Activated CD4-positive, alpha-beta T cell treated with anti-CD3 and anti-CD28 coated beads, Interleukin-2, amount 50 U/mL, for 48 hours (primary cell): ENCODE results near the gene CFAP65.

Experiments
- DNase-seq, 2 experiments: peaks; one replicate each; pipeline ENCODE4 v3.0.0-alpha.2; 2020

CFAP65 gene

DNA sequence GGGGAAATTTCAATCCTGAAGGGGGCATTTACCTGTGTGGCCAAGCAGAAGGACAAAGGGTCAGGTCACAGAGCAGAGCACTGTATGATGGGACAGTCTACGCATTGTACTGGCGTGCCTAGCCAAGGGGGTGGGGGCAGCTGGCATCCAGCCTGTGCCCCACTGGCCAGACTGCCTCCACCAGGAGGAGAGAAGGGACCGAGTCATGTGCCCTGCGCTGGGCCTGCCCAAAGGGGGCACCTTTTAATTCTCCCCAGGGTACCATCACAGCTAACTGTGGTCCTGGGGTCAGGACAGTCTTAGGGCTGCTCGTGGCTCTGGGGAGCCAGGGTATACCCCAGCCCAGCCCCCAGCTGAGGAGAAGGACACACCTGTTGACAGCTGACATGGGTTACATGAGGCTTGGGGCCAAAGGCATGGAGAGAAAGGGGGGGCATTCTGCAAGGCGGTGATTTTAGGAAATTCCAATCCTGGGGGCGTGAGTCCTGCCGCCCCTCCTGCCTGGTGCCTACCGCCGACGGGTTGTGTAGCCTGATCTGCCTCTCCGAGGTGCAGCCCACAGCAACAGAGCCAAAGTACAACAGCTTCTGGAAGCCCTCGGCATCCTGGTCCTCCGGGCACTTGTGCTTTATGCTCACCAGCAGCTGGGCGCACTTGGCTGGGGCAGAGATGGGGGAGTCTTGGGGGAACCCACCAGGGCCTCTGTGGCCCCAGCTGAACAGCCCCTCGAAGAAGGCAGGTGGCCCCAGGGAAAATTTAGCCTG is 11.0 kb downstream of the CFAP65 start:
- DNase-seq: no peak

DNA sequence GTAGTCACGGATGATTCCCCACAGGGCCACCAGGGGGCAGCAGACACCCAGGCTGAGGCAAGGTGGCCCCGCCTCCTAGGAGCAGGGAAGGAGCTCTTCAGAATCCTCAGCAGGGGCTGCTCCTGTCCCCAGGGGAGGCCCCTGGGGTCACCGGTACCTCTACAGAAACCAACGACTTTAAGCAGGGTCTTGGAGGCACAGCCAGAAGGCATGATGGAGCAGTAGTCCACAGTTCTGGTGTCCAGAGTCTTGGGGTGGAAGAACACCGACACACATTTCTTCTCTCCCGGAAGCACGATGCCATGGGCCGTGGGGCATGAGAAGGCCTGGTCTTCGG is 11.5 kb downstream of the CFAP65 start:
- DNase-seq: peak; percentile 79 to 81

DNA sequence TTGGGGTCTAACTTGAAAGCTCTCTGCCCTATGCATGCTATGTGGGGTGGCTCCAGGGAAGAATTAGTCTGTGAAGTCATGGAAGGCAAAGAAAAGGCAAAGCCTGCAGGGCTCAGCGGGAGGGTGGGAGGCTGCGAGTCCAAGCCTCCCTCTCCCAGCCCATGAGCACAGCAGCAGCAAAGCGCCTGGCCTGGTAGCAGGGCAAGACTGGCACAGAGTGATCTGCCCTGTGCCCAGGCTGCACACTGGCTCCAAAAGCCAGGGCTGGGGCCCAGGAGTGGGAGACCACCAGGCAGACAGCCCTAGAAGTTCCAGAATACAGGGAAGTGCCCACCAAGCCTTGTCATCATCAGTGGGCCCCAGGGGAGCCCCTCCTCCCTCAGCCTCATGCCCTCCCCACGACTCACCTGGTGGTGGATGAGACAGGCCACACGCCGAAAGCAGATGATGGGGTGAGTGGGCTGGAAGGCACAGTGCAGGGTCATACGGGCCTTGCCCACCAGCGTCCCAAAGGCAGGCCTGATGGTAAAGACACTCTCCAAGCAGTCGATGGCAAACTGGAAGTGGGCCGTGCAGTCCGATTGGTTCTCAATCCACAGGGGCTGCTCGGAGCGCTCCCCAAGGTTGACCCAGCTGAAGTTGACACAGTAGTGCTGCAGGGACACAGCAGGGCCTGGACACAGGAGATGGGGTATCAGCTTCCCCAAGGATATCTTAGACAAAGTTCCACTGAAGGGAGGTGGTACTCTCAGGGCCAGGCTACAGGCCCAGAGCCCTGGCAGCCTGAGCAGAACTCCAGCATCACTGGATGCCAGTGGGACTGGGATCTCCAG is 12.1 kb downstream of the CFAP65 start:
- DNase-seq: no peak

DNA sequence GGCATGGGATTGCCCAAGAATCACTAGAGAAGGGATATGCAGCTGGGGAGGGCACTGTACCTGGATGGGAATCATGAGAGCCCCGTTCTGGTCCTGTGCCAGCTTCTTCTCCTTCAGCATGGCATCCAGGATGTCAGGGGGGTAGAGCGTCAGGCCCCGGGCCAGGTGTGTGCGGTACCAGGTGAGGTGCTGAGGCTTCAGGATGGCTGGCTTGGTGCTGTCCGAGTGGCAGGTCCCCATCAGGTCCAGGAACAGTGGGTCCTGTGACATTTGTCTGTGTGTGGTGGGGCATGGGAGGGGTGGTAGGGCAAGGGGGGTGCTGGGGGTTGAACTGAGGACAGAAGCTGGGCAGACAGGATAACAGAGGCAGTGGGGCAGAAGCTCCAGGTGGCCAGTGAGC is 13.2 kb downstream of the CFAP65 start:
- no peak for DNase-seq

DNA sequence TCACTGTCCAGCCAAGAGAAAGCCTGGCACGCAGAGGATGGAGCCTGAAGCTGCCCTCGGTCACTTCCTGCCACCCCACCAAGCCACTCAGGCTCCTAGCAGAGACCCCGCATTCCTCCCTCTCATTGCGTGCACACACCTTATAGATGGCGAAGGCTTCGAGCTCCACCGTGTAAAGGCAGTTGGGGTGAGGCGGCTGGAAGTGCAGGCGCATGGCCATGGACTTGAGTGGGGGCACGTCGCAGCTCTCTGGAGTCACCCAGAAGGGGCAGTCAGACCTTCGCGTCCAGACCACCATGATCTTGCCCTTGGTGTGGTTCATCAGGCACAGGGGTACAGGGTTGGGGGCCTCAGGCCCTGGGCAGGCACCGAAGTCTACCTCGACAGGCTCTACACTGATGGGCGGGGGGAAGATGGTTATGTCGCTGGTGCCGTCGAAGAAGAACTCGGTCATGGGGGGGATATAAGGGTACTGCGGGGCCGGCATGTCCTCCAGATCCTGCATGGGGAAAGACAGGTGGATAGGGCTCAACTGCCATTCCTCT is 13.7 kb downstream of the CFAP65 start:
- DNase-seq: no peak

DNA sequence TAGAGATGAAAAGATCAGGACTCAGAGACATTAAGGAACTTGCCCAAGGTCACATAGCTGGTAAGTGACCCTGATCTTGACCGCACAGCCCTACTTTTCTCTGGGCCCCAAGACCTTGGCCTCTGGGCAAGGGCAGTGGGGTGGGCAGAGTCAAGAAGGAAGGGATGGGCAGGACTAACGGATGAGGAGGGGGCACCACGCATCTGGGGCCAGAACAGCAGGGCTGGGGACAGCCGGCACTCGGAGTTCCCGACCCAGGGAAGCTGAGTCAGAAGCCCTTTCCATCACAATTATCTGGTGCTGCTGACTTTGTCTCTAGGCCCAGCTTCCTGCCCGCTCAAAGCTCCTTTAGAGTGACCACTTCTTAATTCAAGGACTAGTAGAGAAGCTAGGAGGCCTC is 14.4 kb downstream of the CFAP65 start:
- DNase-seq: no peak

DNA sequence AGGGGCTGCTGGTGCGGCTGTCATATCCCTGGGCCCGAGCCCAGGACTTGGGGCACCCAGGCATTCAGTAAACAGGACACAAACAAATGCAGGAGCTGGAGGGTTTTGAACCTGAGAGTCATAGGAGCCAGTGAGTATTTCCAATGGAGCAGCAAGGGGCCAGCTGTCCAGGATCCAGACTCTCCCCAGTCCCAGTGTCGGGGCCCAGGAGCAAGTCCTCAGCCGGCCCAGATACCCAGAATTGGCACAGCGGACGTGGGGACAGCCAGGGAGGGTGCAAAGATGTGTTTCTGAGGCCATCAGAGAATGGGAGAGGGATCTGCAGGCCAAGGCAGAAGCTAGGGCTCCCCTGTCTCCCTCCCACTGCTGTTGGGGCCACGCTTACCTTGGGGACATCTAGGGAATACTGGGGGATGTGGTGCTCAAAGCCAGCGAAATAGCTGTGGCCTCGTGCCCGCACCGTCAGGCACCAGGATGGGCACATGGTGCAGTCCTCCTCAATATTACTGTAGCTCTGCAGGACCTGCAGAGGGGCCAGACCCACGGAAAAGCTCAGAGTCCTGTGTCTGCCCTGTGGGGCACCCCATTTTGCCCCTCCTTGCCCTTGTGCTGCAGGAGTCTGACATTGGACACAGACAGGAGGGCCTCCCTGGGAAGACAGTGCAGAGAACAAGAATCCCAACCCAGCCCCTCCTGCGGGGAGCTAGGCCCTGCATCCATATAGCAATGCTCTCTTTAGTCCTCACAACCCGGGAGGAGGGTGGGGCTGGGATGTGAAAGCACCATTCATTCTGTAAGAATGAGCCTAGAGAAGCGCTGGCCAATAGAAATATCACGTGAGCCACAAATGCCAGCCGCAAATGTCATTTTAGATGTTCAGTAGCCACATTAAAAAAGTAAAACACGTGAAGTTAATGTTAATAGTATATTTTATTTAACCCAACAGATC is 15.4 kb downstream of the CFAP65 start:
- DNase-seq: no peak

DNA sequence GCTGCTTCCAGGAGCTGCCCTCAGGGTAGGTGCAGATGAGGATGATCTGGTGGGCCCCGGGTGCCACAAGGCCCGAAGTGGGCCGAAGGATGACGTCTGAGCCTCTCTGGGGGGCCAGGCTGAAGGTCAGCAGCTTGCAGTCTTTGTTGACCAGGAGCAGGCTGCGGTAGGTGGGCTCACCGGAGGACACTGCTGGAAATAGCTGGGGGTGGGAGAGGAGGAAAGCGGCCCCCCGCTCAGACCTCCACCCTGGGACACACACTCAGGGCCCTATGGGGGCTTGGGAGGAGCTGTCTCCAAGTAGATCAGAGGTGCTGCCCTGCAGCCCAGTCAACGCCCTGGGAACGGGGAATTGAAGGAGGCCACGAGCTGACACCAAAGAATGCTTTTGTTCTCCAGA is 17.3 kb downstream of the CFAP65 start:
- DNase-seq: no peak

DNA sequence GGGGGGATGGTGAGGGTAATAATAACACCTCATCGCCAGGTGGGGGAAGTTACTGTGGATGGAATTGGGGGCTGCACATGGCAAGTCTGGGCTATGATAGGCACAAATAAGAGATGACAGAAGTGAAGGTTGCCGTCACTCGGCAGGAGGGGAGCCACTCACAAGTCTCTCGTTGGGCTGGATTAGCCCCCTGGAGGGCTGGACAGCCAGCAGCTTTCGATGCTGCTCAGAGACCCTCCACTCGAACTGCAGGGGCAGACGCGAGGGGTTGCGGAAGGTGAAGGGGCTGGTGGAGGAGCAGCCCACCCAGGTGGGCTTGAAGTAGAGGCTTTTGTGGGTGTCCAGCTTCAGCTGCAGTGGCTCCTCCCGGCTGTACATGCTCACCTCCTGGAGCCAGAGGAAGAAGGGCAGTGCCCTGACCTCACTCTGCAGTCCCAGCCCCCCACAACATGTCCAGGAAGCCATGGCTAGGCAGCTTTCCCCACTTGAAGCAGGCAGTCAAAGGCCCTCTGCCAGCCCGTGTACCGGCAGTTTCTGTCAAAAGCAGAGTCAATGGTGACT is 18.2 kb downstream of the CFAP65 start:
- DNase-seq: no peak

DNA sequence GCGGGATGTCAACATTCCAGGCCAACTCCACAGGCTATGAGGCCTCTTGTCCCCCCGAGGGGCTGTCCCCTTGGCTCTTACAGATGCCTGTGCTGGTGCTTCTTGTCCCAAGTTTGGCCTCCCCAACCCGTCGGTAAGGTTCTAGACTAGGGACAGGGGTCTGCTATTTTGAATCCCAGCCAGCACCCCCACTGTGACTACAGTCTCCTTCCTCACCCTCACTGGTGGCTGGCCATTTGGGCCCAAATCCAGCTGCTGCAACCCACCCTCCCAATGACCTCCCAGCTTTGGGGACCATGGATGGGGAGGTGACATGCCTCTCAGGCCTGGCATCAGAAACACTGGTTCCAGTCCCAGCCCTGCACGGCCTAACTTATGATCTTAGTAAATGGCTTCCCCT is 18.7 kb downstream of the CFAP65 start:
- no peak for DNase-seq

DNA sequence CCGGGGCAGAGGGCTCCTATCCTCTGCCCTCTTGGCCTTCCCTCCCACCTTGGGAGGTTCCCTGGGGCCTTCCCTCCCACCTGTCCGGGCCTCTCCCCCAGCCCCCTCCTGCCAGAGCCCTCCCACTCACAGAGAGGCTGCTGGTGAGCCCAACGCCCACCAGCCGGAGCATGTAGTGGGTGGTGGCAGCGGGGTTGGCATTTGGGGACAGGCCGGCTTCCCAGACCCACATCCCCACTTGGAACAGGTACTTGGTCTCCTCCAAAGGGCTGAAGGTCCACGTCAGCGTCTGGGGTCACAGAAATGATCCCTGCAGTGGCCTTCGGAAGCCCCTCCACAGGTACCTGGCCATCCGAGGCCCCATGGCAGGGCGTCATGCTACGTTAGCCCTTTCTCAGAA is 19.3 kb downstream of the CFAP65 start:
- DNase-seq: no peak

DNA sequence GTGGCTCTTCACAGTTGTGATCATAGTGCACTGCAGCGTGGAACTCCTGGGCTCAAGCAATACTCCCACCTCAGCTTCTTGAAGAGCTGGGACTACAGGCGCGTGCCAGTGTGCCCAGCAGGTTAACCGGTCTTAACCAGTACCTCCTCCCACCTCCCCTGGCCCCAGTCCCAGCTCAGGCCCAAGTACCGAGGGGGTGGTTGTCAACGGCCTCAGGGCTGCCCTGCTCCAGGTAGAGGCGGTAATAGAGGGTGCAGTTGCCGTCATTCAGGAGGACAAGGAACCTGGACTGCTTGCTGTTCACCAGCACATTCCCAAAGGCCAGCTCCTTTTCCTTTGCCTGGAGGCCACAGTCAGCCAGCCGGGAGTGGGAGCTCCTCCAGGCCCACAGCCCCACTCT is 19.7 kb downstream of the CFAP65 start:
- no peak for DNase-seq

DNA sequence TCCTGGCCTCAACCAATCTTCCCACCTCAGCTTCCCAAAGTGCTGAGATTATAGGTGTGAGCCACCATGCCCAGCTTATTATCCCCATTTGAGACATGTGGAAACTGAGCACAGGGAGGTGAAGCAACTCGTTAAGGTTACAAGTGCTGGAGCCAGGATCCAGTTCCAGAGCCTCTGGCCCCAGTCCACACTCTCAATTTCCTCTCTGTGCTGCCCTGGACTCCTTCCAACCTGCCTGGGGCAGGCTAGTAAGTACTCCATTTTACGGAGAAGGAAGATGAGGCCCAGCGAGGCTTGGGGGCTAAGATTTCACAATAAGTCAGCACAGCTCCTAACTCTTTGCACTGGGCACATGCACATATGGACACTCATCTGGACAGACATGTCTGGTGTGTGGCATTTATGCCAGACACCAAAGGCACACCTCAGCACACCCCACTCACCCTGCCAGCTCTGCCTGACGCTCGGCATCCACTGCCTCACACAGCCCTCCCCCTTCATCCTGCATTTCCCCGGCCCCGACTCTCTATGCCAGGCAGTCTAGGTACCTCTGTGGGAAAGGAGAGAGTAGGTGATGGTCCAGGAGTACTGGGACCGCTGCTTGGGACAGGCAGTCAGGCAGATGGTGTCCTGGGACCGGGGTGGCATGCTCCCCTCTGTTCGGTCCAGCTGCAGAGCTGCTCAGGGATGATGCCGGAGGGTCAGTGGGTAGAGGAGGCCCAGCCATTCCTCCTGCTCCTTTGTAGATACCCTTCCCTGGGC is 20.5 kb downstream of the CFAP65 start:
- no peak for DNase-seq

DNA sequence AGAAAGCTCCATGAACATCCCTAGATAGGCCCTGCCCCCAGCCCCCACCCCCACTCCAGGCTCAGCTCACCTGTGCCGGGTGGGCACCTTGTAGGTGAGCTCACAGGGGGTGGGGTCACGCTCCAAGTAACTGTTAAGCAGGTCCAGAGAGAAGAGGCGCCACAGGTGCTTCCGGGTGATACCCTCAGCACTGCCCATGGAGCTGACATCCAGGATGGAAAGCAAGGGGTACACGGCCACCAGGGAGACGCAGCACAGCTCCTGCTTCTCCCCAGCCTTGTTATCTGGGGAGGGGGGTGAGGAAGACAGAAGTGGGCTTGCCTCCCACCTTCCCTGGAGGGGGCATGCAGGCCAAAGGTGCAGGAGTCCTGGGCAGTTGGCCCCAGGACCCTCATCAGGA is 21.9 kb downstream of the CFAP65 start:
- no peak for DNase-seq

DNA sequence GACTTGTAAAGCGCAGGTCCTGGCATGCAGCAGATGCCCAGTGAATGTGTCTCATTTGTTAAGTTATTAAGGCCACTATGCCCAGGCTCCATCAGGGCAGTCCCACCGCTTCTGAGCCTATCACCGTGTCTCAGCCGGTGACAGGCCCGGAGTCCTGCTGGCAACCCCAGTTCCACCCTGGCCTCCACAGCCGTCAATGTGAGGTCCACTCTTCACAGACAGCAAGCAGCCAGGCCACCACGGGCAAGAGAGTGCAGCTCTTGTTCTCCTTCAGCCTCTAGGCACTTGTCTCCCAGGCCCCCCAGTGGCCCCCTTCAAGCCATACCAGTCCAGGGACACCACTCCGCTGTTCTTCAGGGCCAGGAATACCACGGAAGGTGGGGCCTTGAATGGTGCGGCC is 22.6 kb downstream of the CFAP65 start:
- DNase-seq: no peak

DNA sequence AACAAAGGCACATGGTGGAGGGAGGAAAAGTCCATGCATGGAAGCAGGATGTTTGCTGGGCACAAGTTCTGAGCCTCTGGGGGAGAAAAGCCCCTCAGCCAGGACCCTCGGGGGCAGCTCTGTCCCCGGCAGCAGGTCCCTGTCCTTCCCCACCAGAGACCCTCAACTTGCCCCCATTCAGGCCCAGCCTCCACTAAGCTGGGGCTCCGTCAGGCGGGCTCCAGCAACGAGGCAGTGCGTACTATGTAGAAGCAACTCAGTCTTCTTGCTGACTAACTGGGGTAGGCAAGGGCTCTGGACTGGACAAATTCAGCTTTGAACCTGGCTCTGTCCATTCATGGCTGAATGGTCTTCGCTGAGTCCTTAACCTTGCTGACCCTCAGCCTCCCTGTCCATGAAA is 23.0 kb downstream of the CFAP65 start:
- DNase-seq: no peak

DNA sequence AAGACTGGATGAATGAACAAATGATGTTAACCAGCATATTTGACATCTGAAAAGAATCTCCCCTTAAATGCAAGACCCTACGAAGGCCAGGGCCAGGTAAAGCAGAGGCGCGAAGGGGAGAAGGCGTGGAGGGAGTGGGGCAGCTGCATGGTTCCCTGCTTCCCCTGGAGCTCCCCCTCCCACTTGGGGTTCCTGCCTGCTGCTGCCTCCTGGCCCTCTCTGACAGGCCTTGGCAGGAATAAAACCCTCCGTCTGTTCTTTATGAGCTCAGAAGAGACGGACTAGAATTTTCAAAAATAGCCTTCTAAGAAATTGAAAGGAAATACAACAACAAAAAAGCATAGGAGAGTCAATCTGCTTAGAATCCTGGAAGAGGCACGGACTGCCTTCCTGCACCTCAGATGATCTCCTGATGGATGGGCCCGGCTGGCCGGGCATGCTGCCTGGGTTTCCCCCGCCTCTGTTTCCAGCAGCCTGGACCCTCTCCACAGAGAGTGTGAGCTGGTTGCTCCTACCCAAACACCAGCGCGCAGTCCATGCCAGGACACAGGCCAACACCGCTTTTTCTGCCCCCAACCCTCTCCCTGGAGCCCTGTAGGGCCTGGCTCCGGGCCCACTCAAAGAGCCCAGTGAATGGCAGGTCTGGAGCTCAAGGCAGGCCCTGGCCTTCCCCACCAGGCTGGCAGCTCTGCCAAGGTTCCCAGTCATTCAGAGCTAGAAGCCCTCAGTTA is 23.9 kb downstream of the CFAP65 start:
- DNase-seq: no peak

DNA sequence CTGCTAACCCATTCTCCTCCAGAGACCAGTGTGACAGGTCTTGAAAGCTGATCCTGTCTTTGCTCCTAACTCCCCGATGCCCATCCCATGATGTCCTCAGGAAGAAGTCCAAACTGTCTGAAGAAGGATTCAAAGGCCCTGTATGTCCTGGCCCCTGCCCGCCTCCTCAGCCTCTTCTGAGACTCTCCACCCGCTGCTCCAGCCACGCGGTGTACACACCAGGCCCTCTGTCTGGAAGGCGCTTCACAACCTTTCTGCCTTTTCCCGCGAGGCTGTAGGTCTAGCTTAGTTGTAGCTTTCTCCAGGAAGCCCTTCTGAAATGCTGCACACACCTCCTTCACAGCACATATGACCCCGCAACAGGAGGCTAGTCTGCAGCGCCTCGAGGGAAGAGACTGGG is 24.6 kb downstream of the CFAP65 start:
- no peak for DNase-seq

DNA sequence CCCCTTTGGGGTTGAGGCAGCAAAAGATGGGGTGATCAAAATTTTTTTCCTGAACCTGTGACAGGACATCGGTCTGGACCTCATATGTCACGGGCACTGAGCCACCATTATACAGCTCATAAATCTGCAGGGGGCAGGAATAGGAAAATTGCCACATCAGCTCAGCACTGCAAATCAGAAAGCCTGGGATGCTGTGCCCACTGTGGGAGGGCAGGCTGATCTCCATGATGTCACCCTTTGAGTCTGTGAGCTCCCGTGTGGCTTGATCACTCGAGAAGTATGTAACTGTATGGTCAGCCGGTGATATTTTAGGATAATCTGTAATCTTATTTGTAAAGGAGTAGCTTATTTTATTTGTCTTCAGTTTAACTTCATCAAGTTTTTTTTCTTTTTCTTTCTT is 30.4 kb downstream of the CFAP65 start:
- DNase-seq: no peak

DNA sequence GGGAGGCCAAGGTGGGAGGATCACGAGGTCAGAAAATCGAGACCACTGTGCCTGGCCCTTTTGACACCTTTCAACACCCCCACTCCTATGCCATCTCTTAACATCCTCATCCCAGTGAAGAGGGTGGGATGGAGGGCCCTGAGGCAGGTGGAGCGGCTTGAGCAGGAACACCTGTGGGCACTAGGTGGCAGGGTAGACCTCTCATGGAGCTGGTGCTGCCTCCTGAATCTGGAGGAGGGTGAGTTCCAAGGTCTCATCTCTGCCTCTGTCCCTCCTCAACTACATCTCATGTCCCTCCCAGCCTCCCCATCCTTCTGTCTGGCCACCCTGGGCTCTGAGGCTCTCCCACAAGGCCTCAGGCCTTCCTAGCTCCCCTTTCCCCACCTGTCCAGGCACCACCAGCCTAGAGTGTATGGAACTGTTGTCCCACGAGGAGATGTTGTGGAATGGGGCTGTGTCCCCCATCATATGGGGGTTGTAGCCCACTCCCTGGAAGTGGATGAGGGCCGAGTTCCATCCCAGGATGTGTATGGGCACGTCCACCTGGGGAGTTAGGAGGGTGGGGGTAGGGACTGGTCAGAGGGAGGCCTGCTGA is 31.1 kb downstream of the CFAP65 start:
- DNase-seq: peak in 1 of 2 experiments; percentile 19

DNA sequence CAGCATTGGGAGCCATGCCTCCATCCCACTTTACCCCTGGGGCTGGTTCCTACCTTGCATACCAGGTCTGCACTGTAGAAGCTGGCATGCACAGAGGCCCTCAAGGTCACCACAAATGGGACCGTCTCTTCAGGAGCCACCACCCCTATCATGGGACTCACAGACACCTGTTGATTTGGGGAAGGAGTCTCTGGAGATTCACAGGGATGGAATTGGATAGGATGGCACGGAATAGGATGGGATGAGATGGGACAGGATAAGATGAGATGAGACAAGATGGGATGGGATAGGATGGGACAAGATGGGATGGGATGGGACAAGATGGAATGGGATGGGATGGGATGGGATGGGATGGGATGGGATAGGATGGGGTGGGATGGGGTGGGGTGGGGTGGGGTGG is 32.0 kb downstream of the CFAP65 start:
- no peak for DNase-seq
